ENCODE data around the gene PLEKHA4. TPM values are rescaled to one million over a fixed set of nuclear protein-coding genes. Genes with fewer than 3 reads are reported as not detected.

The PLEKHA4 gene
- total RNA-seq, 2 donors from 2014 or later = 22.4 to 25.1 TPM

- no peak for DNase-seq (ENCODE audit: low spot score)
- H3K27ac ChIP-seq = no peak overlapping the region
These were observed 8.5 kb downstream of the PLEKHA4 start for GRCh38 chr19:48859711-48860572.

GRCh38 chr19:48858984-48859710 is 9.3 kb downstream of the PLEKHA4 start:
- Histone ChIP-seq H3K36me3 (peaks cover 8% of the 10 kb centered on the region), H3K9me3 (no peaks in the 10 kb centered on the region), H3K4me1 (no peaks in the 10 kb centered on the region), H3K27me3 (no peaks in the 10 kb centered on the region), H3K27ac (no peak overlapping the region), H3K4me3 (peak overlapping the region in 1 of 2 donors; percentile 30)
- no peak for TF ChIP-seq CTCF (IDR thresholded peaks at IDR 0.05)
- no peak for DNase-seq (ENCODE audit: low spot score)

More at GRCh38 chr19:48859711-48860572, 8.5 kb downstream of the PLEKHA4 start:
- H3K36me3 ChIP-seq = peaks cover 13% of the 10 kb centered on the region
- H3K4me3 ChIP-seq = no peak overlapping the region
- H3K27me3 ChIP-seq = no peaks in the 10 kb centered on the region
- H3K4me1 ChIP-seq = no peaks in the 10 kb centered on the region
- no peaks in the 10 kb centered on the region for H3K9me3 ChIP-seq
- no peak for TF ChIP-seq CTCF (IDR thresholded peaks at IDR 0.05)

- Histone ChIP-seq H3K27me3 (no peaks in the 10 kb centered on the region), H3K36me3 (peaks cover 7% of the 10 kb centered on the region), H3K4me1 (no peaks in the 10 kb centered on the region), H3K9me3 (no peaks in the 10 kb centered on the region), H3K27ac (no peak overlapping the region), H3K4me3 (no peak overlapping the region)
- TF ChIP-seq CTCF (IDR thresholded peaks at IDR 0.05) = no peak
- DNase-seq (ENCODE audit: low spot score) = no peak
These were observed 11.5 kb downstream of the PLEKHA4 start for GRCh38 chr19:48856921-48857320.

- Histone ChIP-seq H3K4me1 (no peaks in the 10 kb centered on the region), H3K27ac (no peak overlapping the region), H3K4me3 (no peak overlapping the region), H3K36me3 (no peaks in the 10 kb centered on the region), H3K27me3 (no peaks in the 10 kb centered on the region), H3K9me3 (no peaks in the 10 kb centered on the region)
- DNase-seq (ENCODE audit: low spot score) = no peak
- TF ChIP-seq CTCF (IDR thresholded peaks at IDR 0.05) = no peak
These were observed 14.3 kb downstream of the PLEKHA4 start for GRCh38 chr19:48854103-48854502.

GRCh38 chr19:48853483-48853882 is 14.9 kb downstream of the PLEKHA4 start:
- no peak for DNase-seq (ENCODE audit: low spot score)
- no peaks in the 10 kb centered on the region for H3K36me3 ChIP-seq
- H3K9me3 ChIP-seq = no peaks in the 10 kb centered on the region
- TF ChIP-seq CTCF (IDR thresholded peaks at IDR 0.05) = no peak
- no peaks in the 10 kb centered on the region for H3K27me3 ChIP-seq
- H3K4me3 ChIP-seq = no peak overlapping the region
- H3K4me1 ChIP-seq = no peaks in the 10 kb centered on the region
- no peak overlapping the region for H3K27ac ChIP-seq
